Measurements from ENCODE around the gene IL11.

IL11 gene

GRCh38 chr19:55321466-55322137 is 48.7 kb downstream of the IL11 start:
- DNase-seq = no peak

- no peak for DNase-seq
Observed at GRCh38 chr19:55320844-55321419, 49.3 kb downstream of the IL11 start.

GRCh38 chr19:55319785-55320184 is 50.5 kb downstream of the IL11 start:
- DNase-seq = no peak

DNA sequence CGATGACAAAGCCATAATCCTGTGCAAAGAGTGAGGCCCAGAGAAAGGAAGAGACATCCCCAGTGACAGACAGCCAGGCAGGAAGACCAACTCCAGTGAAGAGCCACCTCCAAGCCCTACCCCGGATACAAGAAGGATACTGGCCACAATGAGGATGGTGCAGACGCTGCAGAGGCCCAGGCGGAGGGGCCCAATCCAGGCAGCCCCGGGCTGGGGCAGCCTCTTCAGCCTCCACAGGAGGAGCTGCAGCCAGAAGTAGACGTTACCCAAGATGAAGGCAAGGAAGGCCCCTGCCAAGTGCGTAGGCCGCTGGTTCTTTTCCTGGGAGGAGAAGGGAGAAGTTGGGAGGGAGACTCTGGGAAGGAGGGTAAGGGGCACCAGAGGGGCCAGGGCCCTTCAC is 53.6 kb downstream of the IL11 start:
- no peak for DNase-seq

- no peak for DNase-seq
Observed at GRCh38 chr19:55315956-55316525, 54.2 kb downstream of the IL11 start.

DNA sequence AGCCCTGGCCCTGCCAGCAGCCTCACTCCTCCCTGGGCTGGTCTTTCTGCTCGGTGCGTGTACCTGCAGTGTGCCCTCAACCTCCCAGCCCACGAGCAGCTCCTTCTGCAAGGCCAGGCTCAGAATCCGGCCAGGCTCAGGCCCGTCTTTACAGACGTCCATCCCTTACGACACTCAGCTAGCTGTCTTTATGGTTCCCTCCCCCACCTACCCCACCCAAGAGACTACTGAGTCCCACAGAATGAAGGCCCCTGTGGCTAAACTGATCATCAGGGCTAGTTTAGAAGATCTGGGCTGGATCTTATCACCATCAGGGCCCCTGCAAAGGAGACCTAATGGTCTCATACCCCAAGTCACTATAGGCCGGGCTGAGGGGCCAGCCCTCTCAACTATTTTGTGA is 55.9 kb downstream of the IL11 start:
- DNase-seq = no peak
